Esophagus squamous epithelium (tissue), 5 donors: ENCODE measurements around the gene ITGA11. TPM values are rescaled to one million over a fixed set of nuclear protein-coding genes. Genes with fewer than 3 reads are reported as not detected.

Experiments
- DNase-seq: peaks from one replicate; lab custom pipeline; 2025; lab: John Stamatoyannopoulos, UW
- H3K27ac ChIP-seq, 4 donors: fragments of 200-600 bp; sonication (generic); one replicate each; pipeline ENCODE4 v1.5.1; 2016 to 2019; ENCODE audit warnings: mild to moderate bottlenecking in 1 of 4
- H3K27me3 ChIP-seq, 4 donors: fragments of 200-600 bp; sonication (generic); 1 replicate in 3 of 4; 2 replicates in 1 of 4; pipeline versions ENCODE4 v1.5.1 to v1.6.0; 2017 to 2021; ENCODE audit warnings: antibody characterized with exemption in 1 of 4
- H3K36me3 ChIP-seq, 3 donors: fragments of 200-600 bp; sonication (generic); one replicate each; pipeline ENCODE4 v1.5.1; 2016 to 2019
- H3K4me1 ChIP-seq, 3 donors: fragments of 200-600 bp; sonication (generic); one replicate each; pipeline ENCODE4 v1.5.1; 2017 to 2019
- H3K4me3 ChIP-seq, 4 donors: fragments of 200-600 bp; sonication (generic); 1 replicate in 3 of 4; 2 replicates in 1 of 4; pipeline ENCODE4 v1.5.1; 2016 to 2019; ENCODE audit warnings: mild to moderate bottlenecking in 2 of 4, moderate library complexity in 1 of 4
- H3K9me3 ChIP-seq, 3 donors: fragments of 200-600 bp; sonication (generic); one replicate each; pipeline ENCODE4 v1.5.1; 2016 to 2019
- CTCF ChIP-seq, 6 experiments: fragments of 450-650 bp in 4 of 6; fragments of 200-600 bp in 2 of 6; sonication (generic) in 2 of 6; IDR thresholded peaks; one replicate each; pipeline ENCODE4 v1.5.1; 2016 to 2019; ENCODE audit warnings: antibody characterized with exemption in 6 of 6, mild to moderate bottlenecking in 4 of 6, moderate library complexity in 4 of 6
- POLR2A ChIP-seq, 4 donors: fragments of 450-650 bp; IDR thresholded peaks; one replicate each; pipeline ENCODE4 v1.6.1; 2017; ENCODE audit warnings: antibody characterized with exemption in 4 of 4, mild to moderate bottlenecking in 4 of 4, moderate library complexity in 3 of 4
- WGBS, 2 donors: methylation state at CpG; one replicate each; pipeline ENCODE4 v1.1.5; 2018; 5-methylcytosine and 5-hydroxymethylcytosine counted together
- intact Hi-C: fragments of 100-400 bp; cut with DNase I; formaldehyde crosslinking; loops from one replicate; pipeline ENCODE4 v1.15.0; 2022
- total RNA-seq, 4 donors: library from RNA; depleted of rRNA; stranded (reverse); fragments of >200 nt; gene quantifications; one replicate each; pipeline ENCODE4 v1.1.0, GENCODE V29; 2016
- donor health status: DM: yes; HTN: yes; CAD: no.

ITGA11 gene
- total RNA-seq, 4 donors from 2014 or later: 0.19 to 2.9 (median 0.81) TPM

GRCh38 chr15:68261980-68262379 lies 170.0 kb downstream of the ITGA11 start:
- WGBS, 2 donors: 91 to 93% methylated on average over 3 of the region's 3 CpGs
- no peak for DNase-seq
- Histone ChIP-seq H3K27me3 (no peaks in the 10 kb centered on the region), H3K27ac (no peak overlapping the region), H3K36me3 (no peaks in the 10 kb centered on the region), H3K9me3 (no peaks in the 10 kb centered on the region), H3K4me3 (no peak overlapping the region), H3K4me1 (peaks cover 3 to 48% (median 7%) of the 10 kb centered on the region in 3 donors)
- no peak for TF ChIP-seq POLR2A (IDR thresholded peaks at IDR 0.05)
- TF ChIP-seq CTCF (IDR thresholded peaks at IDR 0.05): no peak
- intact Hi-C loops: no loop called here

GRCh38 chr15:68261241-68261640 lies 170.7 kb downstream of the ITGA11 start:
- WGBS, 2 donors: 81 to 90% methylated on average over 3 of the region's 3 CpGs
- peaks cover 3 to 48% (median 10%) of the 10 kb centered on the region in 3 donors for H3K4me1 ChIP-seq
- H3K4me3 ChIP-seq: no peak overlapping the region
- H3K27me3 ChIP-seq: no peaks in the 10 kb centered on the region
- H3K36me3 ChIP-seq: no peaks in the 10 kb centered on the region
- DNase-seq: no peak
- no peak overlapping the region for H3K27ac ChIP-seq
- H3K9me3 ChIP-seq: no peaks in the 10 kb centered on the region
- TF ChIP-seq CTCF (IDR thresholded peaks at IDR 0.05): no peak
- intact Hi-C loops: no loop called here

GRCh38 chr15:68259883-68260282 lies 172.1 kb downstream of the ITGA11 start:
- 77% methylated on average over 2 of the region's 2 CpGs; no CpG with 5 or more reads in 1 of the 2 donors for WGBS, 2 donors
- TF ChIP-seq CTCF (IDR thresholded peaks at IDR 0.05): no peak
- TF ChIP-seq POLR2A (IDR thresholded peaks at IDR 0.05): no peak
- Histone ChIP-seq H3K4me3 (no peak overlapping the region), H3K36me3 (no peaks in the 10 kb centered on the region), H3K4me1 (peaks cover 3 to 43% (median 15%) of the 10 kb centered on the region in 3 donors), H3K27ac (peak overlapping the region in 2 of 4 donors; percentile 42 to 58), H3K27me3 (no peaks in the 10 kb centered on the region), H3K9me3 (no peaks in the 10 kb centered on the region)
- no peak for DNase-seq
- intact Hi-C loops: loop anchor here (10.0 kb wide), 1 partner anchor 125 kb away; no protein-coding TSS in a partner anchor

- TF ChIP-seq POLR2A (IDR thresholded peaks at IDR 0.05): no peak
- TF ChIP-seq CTCF (IDR thresholded peaks at IDR 0.05): no peak
- Histone ChIP-seq H3K36me3 (no peaks in the 10 kb centered on the region), H3K9me3 (no peaks in the 10 kb centered on the region), H3K4me1 (peaks cover 3 to 32% (median 12%) of the 10 kb centered on the region in 3 donors), H3K27me3 (no peaks in the 10 kb centered on the region), H3K4me3 (no peak overlapping the region), H3K27ac (peak overlapping the region in 2 of 4 donors; percentile 42 to 58)
- DNase-seq: no peak
- intact Hi-C loops: loop anchor here (10.0 kb wide), 1 partner anchor 126 kb away; no protein-coding TSS in a partner anchor
- 55 to 57% methylated on average over 4 of the region's 4 CpGs for WGBS, 2 donors
Observed at GRCh38 chr15:68258692-68259091, 173.3 kb downstream of the ITGA11 start.

GRCh38 chr15:68256675-68257450 lies 175.1 kb downstream of the ITGA11 start:
- WGBS, 2 donors: 0 to 16% methylated on average over 7 to 9 of the region's 57 CpGs
- Histone ChIP-seq H3K27me3 (no peaks in the 10 kb centered on the region), H3K4me1 (peaks cover 3 to 41% (median 14%) of the 10 kb centered on the region in 3 donors), H3K27ac (peak overlapping the region; percentile 93 to 96 (median 94)), H3K9me3 (no peaks in the 10 kb centered on the region), H3K4me3 (peak overlapping the region; percentile 52 to 66 (median 58)), H3K36me3 (no peaks in the 10 kb centered on the region)
- DNase-seq: no peak
- TF ChIP-seq CTCF (IDR thresholded peaks at IDR 0.05) (peak in 1 of 6 experiments; percentile 14), POLR2A (IDR thresholded peaks at IDR 0.05) (peak in 1 of 4 donors; percentile 85)
- intact Hi-C loops: loop anchor here (10.0 kb wide), 1 partner anchor 128 kb away; no protein-coding TSS in a partner anchor
